GM03348 (cell line): ENCODE data around the gene MICALL2.

ENCODE experiments used
- DNase-seq: peaks from one replicate; pipeline ENCODE4 v3.0.0; 2012; ENCODE audit warnings: low spot score

The MICALL2 gene

GRCh38 chr7:1458683-1459511, at the start of gene MICALL2:
MICALL2 (minus strand) TSS chr7:1459470; CDS start chr7:1459326, 144 bp downstream.
- DNase-seq = peak; percentile 95

GRCh38 chr7:1508277-1508758, 49.0 kb upstream of the MICALL2 start:
- no peak for DNase-seq

DNA sequence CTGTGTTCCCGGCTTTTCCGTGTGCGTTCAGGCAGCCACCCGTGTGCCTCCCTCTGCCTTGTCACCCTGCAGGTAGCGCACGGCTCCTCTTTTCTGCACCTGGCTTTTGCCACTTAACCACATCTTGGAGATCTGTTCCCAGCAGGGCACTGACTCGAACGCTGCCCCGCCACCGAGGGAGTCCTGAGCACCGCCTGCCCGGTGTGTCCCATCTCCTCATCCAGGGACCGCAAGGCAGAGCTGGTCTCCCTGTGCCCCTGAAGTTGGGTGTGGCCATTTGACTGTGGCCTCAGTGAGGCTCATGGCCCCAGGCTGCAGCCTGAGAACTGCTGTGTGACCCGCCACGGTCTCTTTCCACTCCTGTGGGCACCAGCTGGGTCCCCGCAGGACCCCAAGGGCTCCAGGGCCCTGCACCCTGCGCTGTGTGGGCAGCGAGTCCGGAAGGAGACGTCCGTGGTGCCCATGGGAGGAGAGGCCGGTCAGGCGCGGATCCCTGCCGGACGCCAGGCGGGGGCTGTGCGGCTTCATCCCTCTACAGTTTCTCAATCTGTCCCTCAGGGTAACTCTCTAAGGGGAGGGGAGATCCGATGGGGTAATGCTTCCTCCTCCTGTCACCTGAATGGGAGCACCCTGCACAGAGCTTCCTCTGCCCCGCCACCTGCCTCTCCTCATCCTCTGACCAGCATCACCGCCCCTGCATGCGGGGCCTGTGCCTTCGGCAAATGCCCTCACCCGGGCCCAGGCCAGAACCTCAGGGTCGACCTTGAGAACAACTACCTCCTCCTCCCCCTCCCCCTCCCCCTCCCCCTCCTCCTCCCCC, 46.7 kb upstream of the MICALL2 start:
- no peak for DNase-seq

DNA sequence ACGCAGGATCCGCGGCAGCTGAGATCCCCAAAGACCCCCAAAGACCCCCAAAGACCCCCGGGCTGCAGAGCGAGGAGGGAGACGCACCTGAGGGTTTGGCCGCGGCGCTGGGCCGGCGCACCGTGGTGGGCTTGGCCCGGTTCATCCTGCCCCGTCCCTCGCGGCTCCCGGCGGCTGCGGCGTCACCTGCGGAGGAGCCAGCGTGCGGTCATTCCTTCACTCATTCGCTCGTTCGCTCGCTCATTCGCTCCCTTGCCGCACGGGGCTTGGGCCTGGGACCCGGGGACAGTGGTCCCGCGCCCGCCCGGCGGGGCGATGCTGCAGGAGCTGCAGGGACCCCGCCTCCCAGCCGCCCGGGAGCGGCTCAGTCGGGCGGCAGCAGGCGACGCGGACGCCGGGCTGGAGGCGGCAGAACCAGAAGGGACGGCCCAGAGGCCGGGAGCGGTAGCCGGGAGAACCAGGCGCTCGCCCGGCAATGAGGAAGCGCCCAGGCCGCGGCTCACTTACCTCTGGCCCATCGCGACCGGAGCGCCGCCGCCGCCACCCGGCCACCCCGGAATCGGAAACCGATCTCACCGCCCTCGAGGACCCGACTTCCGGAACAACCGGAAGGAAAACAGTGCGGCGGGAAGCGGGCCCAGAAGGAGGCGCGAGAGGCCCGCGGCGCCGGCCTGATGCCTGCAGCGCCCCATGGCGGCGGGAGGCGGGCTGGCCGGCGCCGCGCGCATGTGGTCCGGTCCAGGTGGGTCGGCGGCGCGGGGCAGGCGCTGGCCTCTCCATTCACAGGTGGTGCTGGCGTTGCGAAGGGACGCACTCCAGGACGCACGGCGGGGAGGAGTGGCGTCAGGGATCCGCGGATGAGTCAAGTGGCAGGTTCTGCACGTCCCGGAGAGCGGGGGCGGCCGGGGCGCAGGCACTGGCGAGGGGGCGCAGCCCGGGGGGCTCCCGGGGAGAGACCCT, 44.8 kb upstream of the MICALL2 start, which contains the start of gene INTS1:
Gene INTS1 (minus strand): TSS at position 574 of the 960 bp plus-strand sequence. CDS start 429 bp downstream, at position 145.
- DNase-seq = peak; percentile 98

GRCh38 chr7:1503390-1503789, 44.1 kb upstream of the MICALL2 start:
- no peak for DNase-seq

GRCh38 chr7:1502845-1503244, 43.6 kb upstream of the MICALL2 start:
- DNase-seq = no peak

DNA sequence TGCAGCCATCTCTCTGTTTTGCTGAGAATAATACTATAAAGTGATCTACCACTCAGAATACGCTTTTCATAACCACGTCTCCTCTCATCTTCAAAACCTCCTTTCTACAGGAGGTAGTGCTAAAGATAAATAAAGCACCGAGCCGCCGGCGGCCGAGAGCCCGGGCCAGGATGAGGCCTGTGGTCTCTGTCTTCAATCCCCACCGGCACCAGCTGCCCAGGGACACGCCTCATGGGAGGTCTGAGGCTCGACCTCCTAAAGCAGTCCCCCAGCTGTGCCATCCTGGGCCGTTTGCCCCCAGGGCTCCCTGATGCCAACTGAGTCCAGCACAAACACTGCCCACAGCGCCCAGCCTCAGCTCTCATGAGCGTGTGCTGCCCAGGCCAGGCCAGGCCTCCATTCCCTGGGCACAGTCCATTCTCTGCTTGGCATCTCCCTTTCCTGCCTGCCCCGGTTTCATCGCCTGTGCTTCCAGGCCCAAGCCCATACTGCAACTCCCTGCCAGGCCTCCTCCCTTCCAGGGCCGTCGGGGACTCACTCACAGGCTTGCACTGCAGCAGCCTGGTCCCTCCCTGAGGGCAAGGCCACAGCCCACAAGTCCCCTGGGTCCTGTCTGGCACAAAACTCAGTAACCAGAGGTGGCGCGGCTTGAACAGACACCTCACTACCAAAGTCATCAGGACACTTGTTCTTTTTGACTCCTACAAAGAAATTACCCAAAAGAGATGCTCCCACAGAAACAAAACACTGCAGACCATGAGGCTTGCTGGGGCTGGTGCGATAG, 42.4 kb upstream of the MICALL2 start:
- no peak for DNase-seq

DNA sequence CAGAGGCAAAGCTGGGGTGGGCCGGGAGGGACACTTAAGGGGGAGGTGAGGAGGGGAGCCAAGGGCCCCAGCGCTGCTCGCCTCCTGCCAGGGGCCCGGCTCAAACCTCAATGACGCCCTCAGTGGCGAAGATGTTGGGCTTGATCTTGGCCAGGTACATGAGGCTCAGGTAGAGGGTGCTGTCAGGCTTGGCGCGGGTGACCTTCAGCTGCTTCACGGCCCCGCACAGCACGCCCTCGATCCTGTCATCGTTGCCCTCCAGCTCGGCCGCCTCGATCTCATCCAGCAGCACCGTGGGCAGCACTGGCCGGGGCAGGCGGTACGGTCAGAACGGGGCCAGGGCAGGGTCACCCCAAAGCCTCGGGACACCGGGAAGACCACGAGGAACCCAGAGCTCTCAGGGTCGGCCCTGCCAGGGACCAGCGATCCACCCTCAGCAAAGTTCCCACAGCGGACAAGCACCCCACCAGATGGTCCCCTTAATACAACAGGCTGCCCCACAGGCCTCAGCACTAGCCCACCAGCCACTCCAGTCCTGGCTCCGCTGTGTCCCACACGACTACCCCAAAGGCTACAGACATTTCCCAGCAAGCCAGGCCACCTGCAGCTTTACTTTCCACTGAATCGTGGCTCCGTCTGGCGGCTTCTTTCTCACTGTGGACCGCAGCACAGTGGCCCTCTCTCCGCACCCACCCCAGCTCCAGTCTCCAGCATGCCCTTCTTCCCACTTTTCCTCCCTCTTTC, 41.0 kb upstream of the MICALL2 start:
- no peak for DNase-seq

GRCh38 chr7:1499367-1500029, 40.2 kb upstream of the MICALL2 start:
- DNase-seq = no peak

GRCh38 chr7:1498370-1499305, 39.4 kb upstream of the MICALL2 start:
- DNase-seq = no peak

- no peak for DNase-seq
Measured at GRCh38 chr7:1497293-1497927, 38.1 kb upstream of the MICALL2 start.

DNA sequence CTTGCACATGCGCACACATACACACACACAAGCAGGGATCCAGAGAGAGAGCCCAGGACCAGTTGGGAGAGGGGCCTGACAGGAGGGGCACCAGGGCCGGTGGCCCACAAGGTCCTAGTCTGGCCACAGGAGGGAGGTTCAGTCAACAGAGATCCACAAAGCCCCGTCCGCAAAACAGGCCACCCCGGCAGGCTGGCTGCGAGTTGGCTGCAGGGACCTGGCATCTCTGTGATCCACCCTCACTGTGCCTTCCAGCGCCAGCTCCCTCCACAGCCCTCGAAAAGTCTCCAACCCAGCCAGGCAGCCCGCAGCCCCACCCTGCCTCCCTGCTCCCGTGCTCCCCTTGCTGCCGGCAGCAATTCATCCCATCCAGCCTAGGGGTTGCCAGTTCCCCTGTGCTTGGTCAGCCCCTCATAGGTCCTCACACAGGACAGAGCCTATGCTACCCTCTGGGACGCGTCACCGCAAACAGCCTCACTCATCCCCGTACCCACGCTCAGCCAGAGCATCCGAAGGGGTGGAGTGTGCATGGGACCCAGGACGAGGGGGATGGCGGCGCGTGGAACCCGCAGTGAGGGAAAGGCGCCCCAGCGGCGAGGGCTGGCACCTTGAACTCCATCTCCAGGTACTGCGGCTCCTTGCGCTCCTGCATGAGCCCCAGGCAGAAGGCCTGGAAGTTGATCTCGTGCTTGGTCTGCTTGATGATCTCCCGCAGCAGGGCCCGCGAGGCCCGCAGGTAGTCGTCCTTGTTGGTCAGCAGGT, 37.4 kb upstream of the MICALL2 start:
- no peak for DNase-seq

DNA sequence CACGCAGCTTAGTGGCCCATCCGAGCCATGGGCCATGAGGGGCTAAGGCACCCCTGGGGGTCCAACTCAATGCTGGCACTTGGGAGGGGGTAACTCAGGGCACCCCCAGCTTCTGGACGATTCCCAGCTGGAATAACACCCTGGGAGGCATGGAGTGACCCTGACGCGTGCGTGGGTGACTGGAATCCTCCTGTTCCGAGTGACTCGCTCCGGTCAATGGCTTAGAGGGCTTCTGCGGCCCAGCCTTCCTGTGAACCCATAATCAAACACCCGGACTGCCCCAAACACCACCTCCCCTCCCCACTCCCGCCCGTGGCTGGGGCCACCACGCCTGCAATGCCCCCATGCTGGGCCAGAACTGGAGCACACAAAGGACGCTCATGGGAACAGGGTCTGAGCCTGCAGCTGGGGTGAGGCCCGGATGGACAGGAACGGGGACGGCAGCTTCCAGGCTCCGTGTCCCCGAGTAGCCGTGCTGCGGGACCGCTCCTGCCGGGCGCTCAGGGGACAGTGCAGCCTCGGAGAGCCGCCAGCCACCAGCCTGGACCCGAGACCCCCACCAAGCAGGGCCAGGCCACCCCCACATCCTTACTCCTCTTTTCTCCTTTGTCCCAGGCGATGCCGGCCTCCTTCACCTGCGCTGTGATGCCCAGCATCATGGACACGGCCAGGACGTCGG, 36.4 kb upstream of the MICALL2 start:
- no peak for DNase-seq

GRCh38 chr7:1494866-1495563, 35.7 kb upstream of the MICALL2 start:
- no peak for DNase-seq

GRCh38 chr7:1494447-1494846, 35.2 kb upstream of the MICALL2 start:
- DNase-seq = no peak

DNA sequence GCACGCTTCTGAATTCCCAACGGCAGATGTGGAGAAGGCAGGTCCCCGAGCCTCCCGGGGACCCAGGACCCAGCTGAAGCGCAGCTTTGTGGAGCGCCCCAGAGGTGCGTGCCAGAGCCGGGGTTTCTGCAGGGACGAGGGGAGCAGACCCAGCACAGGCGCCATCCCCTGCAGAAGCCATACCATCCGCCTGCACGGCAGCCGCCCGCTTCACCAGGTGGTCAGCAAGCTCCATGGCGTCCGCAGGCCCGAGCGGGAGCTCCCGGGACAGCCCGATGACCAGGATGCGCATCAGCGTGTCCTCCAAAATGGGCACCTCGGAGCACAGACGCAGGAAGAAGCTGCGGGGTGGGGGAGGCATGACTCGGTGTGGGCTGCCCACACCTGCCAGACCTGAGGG, 34.3 kb upstream of the MICALL2 start:
- DNase-seq = no peak
